Measurements from ENCODE around the gene PLGRKT. TPM values are rescaled to one million over a fixed set of nuclear protein-coding genes. Genes with fewer than 3 reads are reported as not detected.

PLGRKT gene
- total RNA-seq, 2 experiments from 2014 or later = 10.4 to 26.1 TPM

DNA sequence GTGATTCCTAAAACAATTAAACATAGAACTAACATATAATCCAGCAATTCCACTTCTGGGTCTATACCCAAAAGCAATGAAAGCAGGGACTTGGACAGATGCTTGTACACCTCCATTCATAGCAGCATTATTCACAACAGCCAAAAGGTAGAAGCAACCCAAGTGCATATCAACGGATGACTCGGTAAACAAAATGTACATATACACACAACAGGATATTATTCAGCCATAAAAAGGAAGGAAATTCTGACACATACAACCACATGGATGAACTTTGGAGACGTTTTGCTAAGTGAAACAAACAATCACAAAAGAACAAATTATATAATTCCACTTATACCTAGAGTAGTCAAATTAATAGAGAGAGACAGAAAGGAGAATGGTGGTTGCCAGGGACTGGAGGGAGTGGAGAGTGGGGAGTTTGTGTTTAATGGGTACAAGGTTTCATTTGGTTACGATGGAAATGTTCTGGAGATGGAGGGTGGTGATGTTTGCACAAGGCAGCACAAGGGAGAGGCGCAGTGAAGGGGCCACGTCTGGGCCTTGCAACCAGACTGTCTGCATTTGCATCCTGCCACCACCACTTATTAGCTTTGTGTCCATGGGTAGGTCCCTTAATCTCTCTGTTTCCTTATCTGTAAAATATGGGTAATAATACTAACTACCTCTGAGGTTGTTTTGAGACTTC, 61.8 kb downstream of the PLGRKT start:
- BruUV-seq (replicated peaks) = no TSS peak
- H3K4me1 ChIP-seq (ENCODE audit: insufficient read depth, low read length, poor library complexity, severe bottlenecking) = no peaks in the 10 kb centered on the region
- DNase-seq (ENCODE audit: low spot score) = no peak
- no peak overlapping the region for H3K4me2 ChIP-seq (ENCODE audit: low read length)
- intact Hi-C loops (cut with micrococcal nuclease; ENCODE audit: unreplicated experiment) = no loop called here
- H3K79me2 ChIP-seq (ENCODE audit: insufficient read depth, low read depth, low read length) = no peaks in the 10 kb centered on the region
- H3K9me2 ChIP-seq (ENCODE audit: insufficient read depth, low read length) = no peaks in the 10 kb centered on the region
- no peaks in the 10 kb centered on the region for H3K36me3 ChIP-seq (ENCODE audit: insufficient read depth, low read length)
- H2AFZ ChIP-seq (ENCODE audit: low read length) = no peak overlapping the region
- H4K20me1 ChIP-seq (ENCODE audit: insufficient read depth, low read length) = no peaks in the 10 kb centered on the region
- H3K9me3 ChIP-seq (ENCODE audit: low read length) = no peaks in the 10 kb centered on the region
- H3K27ac ChIP-seq (ENCODE audit: low read depth, low read length, poor library complexity, severe bottlenecking) = no peak overlapping the region
- TF ChIP-seq, protein P1, sequence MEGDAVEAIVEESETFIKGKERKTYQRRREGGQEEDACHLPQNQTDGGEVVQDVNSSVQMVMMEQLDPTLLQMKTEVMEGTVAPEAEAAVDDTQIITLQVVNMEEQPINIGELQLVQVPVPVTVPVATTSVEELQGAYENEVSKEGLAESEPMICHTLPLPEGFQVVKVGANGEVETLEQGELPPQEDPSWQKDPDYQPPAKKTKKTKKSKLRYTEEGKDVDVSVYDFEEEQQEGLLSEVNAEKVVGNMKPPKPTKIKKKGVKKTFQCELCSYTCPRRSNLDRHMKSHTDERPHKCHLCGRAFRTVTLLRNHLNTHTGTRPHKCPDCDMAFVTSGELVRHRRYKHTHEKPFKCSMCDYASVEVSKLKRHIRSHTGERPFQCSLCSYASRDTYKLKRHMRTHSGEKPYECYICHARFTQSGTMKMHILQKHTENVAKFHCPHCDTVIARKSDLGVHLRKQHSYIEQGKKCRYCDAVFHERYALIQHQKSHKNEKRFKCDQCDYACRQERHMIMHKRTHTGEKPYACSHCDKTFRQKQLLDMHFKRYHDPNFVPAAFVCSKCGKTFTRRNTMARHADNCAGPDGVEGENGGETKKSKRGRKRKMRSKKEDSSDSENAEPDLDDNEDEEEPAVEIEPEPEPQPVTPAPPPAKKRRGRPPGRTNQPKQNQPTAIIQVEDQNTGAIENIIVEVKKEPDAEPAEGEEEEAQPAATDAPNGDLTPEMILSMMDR (conservative IDR thresholded peaks at IDR 0.05; ENCODE audit: low read length) = no peak
- TF ChIP-seq EZH2phosphoT487 (IDR thresholded peaks at IDR 0.05; ENCODE audit: borderline replicate concordance, low read depth, low read length) = no peak
- no peak overlapping the region for H3K4me3 ChIP-seq (ENCODE audit: low read depth, low read length, poor library complexity, severe bottlenecking)
- ChIA-PET CTCF (ENCODE audit: unreplicated experiment) (no interaction called here), POLR2A (no interaction called here)

DNA sequence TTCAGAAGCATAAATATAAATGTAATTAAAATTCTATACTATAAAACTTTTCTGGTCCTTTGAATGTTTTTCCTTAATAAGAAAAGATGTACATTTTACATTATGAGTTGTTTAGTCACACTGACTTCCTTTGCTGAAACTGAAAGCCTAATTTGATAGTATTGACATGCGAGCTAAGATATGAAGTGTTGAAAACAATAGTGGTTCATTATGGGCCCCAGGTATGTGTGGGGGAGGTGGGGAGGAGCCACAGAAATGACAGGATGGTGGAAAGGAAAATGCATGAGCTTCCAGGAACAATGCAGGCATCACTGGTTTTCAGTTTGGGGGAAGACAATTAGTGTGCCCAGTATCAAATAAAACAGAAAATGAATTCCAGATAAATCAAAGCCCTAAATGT, 62.6 kb downstream of the PLGRKT start:
- Histone ChIP-seq H3K9me3 (ENCODE audit: low read length) (no peaks in the 10 kb centered on the region), H3K27ac (ENCODE audit: low read depth, low read length, poor library complexity, severe bottlenecking) (no peak overlapping the region), H3K79me2 (ENCODE audit: insufficient read depth, low read depth, low read length) (no peaks in the 10 kb centered on the region), H3K4me3 (ENCODE audit: low read depth, low read length, poor library complexity, severe bottlenecking) (no peak overlapping the region), H4K20me1 (ENCODE audit: insufficient read depth, low read length) (no peaks in the 10 kb centered on the region), H3K4me1 (ENCODE audit: insufficient read depth, low read length, poor library complexity, severe bottlenecking) (no peaks in the 10 kb centered on the region), H3K36me3 (ENCODE audit: insufficient read depth, low read length) (no peaks in the 10 kb centered on the region), H3K4me2 (ENCODE audit: low read length) (no peak overlapping the region), H3K9me2 (ENCODE audit: insufficient read depth, low read length) (no peaks in the 10 kb centered on the region), H2AFZ (ENCODE audit: low read length) (no peak overlapping the region)
- no peak for DNase-seq (ENCODE audit: low spot score)
- BruUV-seq (replicated peaks) = no TSS peak
- TF ChIP-seq EZH2phosphoT487 (IDR thresholded peaks at IDR 0.05; ENCODE audit: borderline replicate concordance, low read depth, low read length) = no peak
- TF ChIP-seq, protein P1 (conservative IDR thresholded peaks at IDR 0.05; ENCODE audit: low read length) = no peak
- CTCF ChIA-PET (ENCODE audit: unreplicated experiment) = no interaction called here
- intact Hi-C loops (cut with micrococcal nuclease; ENCODE audit: unreplicated experiment) = no loop called here
- POLR2A ChIA-PET = interaction anchor here (0.6 to 0.9 kb wide), 2 partner anchors 10 to 778 kb away, joined by 3 read pairs; no protein-coding TSS in a partner anchor

DNA sequence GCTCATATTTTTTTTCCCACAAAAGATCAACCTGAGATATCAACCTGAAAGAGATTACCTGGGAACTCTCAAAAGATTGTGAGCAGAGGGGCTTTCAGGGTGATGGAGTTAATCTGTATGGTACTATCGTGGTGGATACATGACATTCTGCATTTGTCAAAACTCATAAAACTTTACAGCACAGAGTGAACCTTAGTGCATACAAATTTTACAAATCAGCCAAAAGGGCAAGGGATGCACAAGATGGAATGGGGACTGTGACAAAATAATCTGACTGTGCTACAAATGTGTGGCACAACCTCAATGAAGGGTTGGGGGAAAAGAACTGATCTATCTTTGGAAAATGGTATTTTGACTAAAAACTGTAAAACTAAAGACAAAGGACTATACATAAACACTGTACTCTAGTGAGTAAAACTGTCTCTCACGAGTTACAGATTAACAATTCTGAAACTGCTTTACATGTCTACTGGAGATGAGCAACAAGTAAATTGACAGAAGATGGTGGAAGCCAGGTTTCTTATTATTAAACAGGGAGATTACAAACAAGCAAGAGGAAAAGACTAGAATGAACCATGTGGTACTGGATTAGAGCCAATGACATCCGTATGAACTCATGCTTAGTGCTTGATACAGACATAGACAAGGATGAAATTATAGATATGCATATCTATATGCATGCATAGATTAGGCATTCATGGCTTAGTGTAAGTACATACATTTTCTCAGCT, 73.3 kb downstream of the PLGRKT start:
- Histone ChIP-seq H3K79me2 (ENCODE audit: insufficient read depth, low read depth, low read length) (no peaks in the 10 kb centered on the region), H3K9me3 (ENCODE audit: low read length) (no peaks in the 10 kb centered on the region), H3K27ac (ENCODE audit: low read depth, low read length, poor library complexity, severe bottlenecking) (no peak overlapping the region), H3K4me3 (ENCODE audit: low read depth, low read length, poor library complexity, severe bottlenecking) (no peak overlapping the region), H3K36me3 (ENCODE audit: insufficient read depth, low read length) (no peaks in the 10 kb centered on the region), H4K20me1 (ENCODE audit: insufficient read depth, low read length) (no peaks in the 10 kb centered on the region), H3K4me1 (ENCODE audit: insufficient read depth, low read length, poor library complexity, severe bottlenecking) (no peaks in the 10 kb centered on the region), H3K9me2 (ENCODE audit: insufficient read depth, low read length) (no peaks in the 10 kb centered on the region), H3K4me2 (ENCODE audit: low read length) (no peak overlapping the region), H2AFZ (ENCODE audit: low read length) (no peak overlapping the region)
- intact Hi-C loops (cut with micrococcal nuclease; ENCODE audit: unreplicated experiment) = no loop called here
- DNase-seq (ENCODE audit: low spot score) = no peak
- no TSS peak for BruUV-seq (replicated peaks)
- TF ChIP-seq EZH2phosphoT487 (IDR thresholded peaks at IDR 0.05; ENCODE audit: borderline replicate concordance, low read depth, low read length) = no peak
- TF ChIP-seq, protein P1 (conservative IDR thresholded peaks at IDR 0.05; ENCODE audit: low read length) = no peak
- CTCF ChIA-PET (ENCODE audit: unreplicated experiment) = no interaction called here
- POLR2A ChIA-PET = interaction anchor here (0.6 to 0.9 kb wide), 3 partner anchors 10 to 425 kb away, joined by 3 read pairs; no protein-coding TSS in a partner anchor
